Ovary (tissue), 10 donors: ENCODE data around the gene CRYBA2. TPM values are rescaled to one million over a fixed set of nuclear protein-coding genes. Genes with fewer than 3 reads are reported as not detected.
A peak's percentile ranks its signal among the peaks of the same experiment; 100 is the strongest.

Experiments
- DNase-seq, 5 donors: peaks; one replicate each; pipeline ENCODE4 v3.0.0-alpha.2; 2019 to 2020
- H3K27ac ChIP-seq, 2 donors: fragments of 200-600 bp; one replicate each; pipeline versions ENCODE4 v1.5.1 to v1.8.0; 2019 to 2022
- H3K27me3 ChIP-seq: fragments of 200-600 bp; one replicate; pipeline ENCODE4 v1.8.0; 2022
- H3K36me3 ChIP-seq: fragments of 200-600 bp; sonication (generic); one replicate; pipeline ENCODE4 v1.5.1; 2019
- H3K4me1 ChIP-seq: one replicate; pipeline ENCODE4 v1.8.1; 2013; ENCODE audit warnings: mild to moderate bottlenecking, moderate library complexity; ENCODE audit not compliant: insufficient read depth
- H3K4me3 ChIP-seq: fragments of 200-600 bp; sonication (generic); one replicate; pipeline ENCODE4 v1.5.1; 2017
- H3K9me3 ChIP-seq, 2 donors: fragments of 200-600 bp in 1 of 2; sonication (generic) in 1 of 2; one replicate each; pipeline versions ENCODE4 v1.5.1 to v1.8.1; 2013 to 2019; ENCODE audit warnings: mild to moderate bottlenecking in 1 of 2, moderate library complexity in 1 of 2
- EP300 ChIP-seq: sonication (generic); formaldehyde crosslinking; IDR thresholded peaks from one replicate; pipeline ENCODE4 v1.6.1; 2017; ENCODE audit warnings: antibody characterized with exemption
- POLR2A ChIP-seq: fragments of 450-650 bp; IDR thresholded peaks from one replicate; pipeline ENCODE4 v1.6.1; 2017; ENCODE audit warnings: antibody characterized with exemption, mild to moderate bottlenecking, moderate library complexity
- WGBS, 3 donors: extraction: QIAGEN DNeasy Blood & Tissue Kit in 1 of 3; methylation state at CpG; one replicate each; pipeline versions ENCODE4 v1.1.5 to v1.1.7; 2013 to 2017; 5-methylcytosine and 5-hydroxymethylcytosine counted together
- intact Hi-C, 4 donors: fragments of 100-400 bp; cut with DNase I; formaldehyde crosslinking; loops; one replicate each; pipeline versions ENCODE4 v1.11.0 to v1.15.1; 2022 to 2023
- long read RNA-seq, 3 donors: library from polyadenylated mRNA in 2 of 3; unstranded in 2 of 3; transcript quantifications; one replicate each; pipeline ENCODE4 v2.0.0 and lab custom pipeline, GENCODE V29; 2021 to 2026
- polyA plus RNA-seq, 2 donors: library from polyadenylated mRNA; stranded (reverse); fragments of 200-250 nt in 1 of 2; fragments of 350-450 nt in 1 of 2; fragmentation: Illumina TruSeq in 1 of 2; extraction: RNeasy Lipid Tissue Mini Kit (QIAGEN cat#74804) in 1 of 2; gene quantifications; one replicate each; pipeline ENCODE4 v1.2.3, GENCODE V29; 2013 to 2014
- total RNA-seq, 7 donors: library from RNA; depleted of rRNA in 2 of 7; stranded (reverse); fragments of >200 nt in 2 of 7; fragmentation: NEBNext Ultra II Directional in 3 of 7; extraction: Animal tissue kit (Norgen Biotek cat#: 25700) in 3 of 7; gene quantifications; one replicate each; pipeline versions ENCODE4 v1.1.0 to v1.2.4, GENCODE V29; 2016 to 2023
- TF ChIP-seq, protein P1 (sequence below), 3 donors: fragments of 450-650 bp in 2 of 3; fragments of 200-600 bp in 1 of 3; IDR thresholded peaks; one replicate each; pipeline versions ENCODE4 v1.5.1 to v1.8.0; 2016 to 2022; ENCODE audit warnings: antibody characterized with exemption in 3 of 3, mild to moderate bottlenecking in 1 of 3
- donor health status: DM: no; HTN: no; CAD: no; lungs with moderate emphysema.
- donor health status: DM: no; HTN: no; CAD: no.
- donor health status: Bipolar disorder and iron deficiency.
- donor health status: DM: yes; HTN: yes; CAD: no.
- donor health status: DM: no; HTN: no; CAD: no.
- donor health status: DM: yes; HTN: yes; CAD: no.

The CRYBA2 gene, protein sequence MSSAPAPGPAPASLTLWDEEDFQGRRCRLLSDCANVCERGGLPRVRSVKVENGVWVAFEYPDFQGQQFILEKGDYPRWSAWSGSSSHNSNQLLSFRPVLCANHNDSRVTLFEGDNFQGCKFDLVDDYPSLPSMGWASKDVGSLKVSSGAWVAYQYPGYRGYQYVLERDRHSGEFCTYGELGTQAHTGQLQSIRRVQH
- total RNA-seq = not detected
- not detected for polyA plus RNA-seq
- long read RNA-seq, donor 1 = 0 reads
- long read RNA-seq, donor 2 = 0 reads
- long read RNA-seq, donor 3 = 0 reads

DNA sequence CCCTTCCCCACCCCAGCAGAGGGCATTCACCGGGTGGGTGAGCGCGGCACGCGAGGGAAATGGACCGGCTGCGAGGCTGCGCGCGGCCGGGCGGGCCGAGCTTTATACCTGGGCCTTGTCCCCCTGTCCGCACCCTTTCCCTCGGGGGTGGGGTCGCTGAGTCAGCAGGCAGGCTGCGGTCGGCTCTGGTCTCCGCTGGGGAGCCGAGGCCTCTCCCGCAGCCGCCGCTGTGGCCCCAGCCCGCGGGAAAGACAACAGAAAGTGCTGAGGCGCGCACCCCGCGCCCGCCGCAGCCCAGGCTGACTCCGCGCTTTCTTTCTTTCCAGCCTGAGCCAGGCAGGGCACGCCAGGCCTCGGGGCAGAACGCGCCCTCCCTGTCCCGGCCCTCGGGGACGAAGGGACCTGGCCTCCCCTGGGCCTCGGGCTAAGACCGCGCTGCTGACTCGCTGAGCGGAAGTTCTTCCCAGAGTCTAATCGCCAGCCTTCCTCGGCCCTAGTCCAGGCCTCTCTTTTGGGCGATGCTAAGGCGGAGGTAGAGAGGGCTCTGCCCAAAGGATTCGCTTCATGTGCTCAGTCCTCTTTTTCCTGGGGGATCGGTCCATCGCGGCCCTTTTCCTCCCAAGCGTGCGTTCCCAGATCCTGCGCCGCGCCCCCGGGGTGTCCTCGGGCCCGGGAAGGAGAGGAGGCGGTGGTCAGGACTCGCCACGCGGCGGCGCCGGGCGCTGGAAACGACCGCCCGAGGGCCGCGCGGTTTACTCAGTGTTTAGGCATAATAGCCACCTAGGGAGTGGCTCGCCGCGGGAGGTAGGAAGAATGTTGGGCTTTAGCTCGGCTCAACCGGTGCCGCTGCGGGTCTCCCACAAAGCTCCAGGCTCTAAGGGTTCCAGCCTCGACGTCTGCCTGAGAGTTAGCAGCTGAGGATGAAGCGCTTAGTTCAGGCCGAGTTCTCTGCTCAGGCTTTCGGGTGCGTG lies at the start of gene CRYBA2:
TSS of gene CRYBA2 (minus strand) at position 78 of the 971 bp plus-strand sequence. CDS start 246 bp downstream, outside the sequence.
- Histone ChIP-seq H3K9me3 (no peaks in the 10 kb centered on the region), H3K4me1 (peaks cover 2% of the 10 kb centered on the region), H3K4me3 (no peak within 1 kb of the TSS), H3K27me3 (peaks cover 7% of the 10 kb centered on the region), H3K36me3 (no peaks in the 10 kb centered on the region), H3K27ac (no peak within 1 kb of the TSS)
- TF ChIP-seq, protein P1, sequence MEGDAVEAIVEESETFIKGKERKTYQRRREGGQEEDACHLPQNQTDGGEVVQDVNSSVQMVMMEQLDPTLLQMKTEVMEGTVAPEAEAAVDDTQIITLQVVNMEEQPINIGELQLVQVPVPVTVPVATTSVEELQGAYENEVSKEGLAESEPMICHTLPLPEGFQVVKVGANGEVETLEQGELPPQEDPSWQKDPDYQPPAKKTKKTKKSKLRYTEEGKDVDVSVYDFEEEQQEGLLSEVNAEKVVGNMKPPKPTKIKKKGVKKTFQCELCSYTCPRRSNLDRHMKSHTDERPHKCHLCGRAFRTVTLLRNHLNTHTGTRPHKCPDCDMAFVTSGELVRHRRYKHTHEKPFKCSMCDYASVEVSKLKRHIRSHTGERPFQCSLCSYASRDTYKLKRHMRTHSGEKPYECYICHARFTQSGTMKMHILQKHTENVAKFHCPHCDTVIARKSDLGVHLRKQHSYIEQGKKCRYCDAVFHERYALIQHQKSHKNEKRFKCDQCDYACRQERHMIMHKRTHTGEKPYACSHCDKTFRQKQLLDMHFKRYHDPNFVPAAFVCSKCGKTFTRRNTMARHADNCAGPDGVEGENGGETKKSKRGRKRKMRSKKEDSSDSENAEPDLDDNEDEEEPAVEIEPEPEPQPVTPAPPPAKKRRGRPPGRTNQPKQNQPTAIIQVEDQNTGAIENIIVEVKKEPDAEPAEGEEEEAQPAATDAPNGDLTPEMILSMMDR (IDR thresholded peaks at IDR 0.05) = no peak
- TF ChIP-seq EP300 (no peak), POLR2A (no peak)
- 1% methylated on average over 76 to 88 of the region's 88 CpGs for WGBS, 3 donors
- intact Hi-C loops = loop anchor here in 1 of 4 donors (10.0 kb wide), 1 partner anchor 161 kb away; no protein-coding TSS in a partner anchor
- no peak for DNase-seq

DNA sequence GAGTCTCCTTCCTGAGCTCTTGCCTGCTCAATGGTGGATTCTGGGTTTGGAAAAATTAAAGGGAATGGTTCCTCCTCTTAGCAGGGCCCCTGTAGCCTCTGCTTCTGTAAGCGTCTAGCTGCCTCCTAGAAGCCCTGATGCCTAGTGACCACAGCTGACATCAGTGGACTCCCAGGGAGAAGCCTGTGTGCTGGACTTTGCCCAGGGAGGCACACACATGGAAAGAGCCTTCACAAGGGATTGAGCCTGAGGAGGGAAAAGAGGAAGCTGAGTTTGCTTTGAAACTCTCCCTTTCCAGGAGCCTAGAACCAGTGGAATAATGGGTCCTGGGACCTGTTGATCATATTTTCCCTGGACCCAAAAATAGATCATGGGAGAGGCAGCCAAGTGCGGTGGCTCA lies 49.5 kb upstream of the CRYBA2 start:
- no peak overlapping the region for H3K27ac ChIP-seq
- no peak for DNase-seq
- WGBS, 3 donors = 66 to 75% (median 69%) methylated on average over 2 of the region's 2 CpGs
- intact Hi-C loops = no loop called here
- no peaks in the 10 kb centered on the region for H3K9me3 ChIP-seq
- no peaks in the 10 kb centered on the region for H3K36me3 ChIP-seq
- TF ChIP-seq EP300 (no peak), POLR2A (no peak)
- TF ChIP-seq, protein P1 (IDR thresholded peaks at IDR 0.05) = no peak
- H3K4me3 ChIP-seq = no peak overlapping the region
- no peaks in the 10 kb centered on the region for H3K27me3 ChIP-seq
- no peaks in the 10 kb centered on the region for H3K4me1 ChIP-seq

DNA sequence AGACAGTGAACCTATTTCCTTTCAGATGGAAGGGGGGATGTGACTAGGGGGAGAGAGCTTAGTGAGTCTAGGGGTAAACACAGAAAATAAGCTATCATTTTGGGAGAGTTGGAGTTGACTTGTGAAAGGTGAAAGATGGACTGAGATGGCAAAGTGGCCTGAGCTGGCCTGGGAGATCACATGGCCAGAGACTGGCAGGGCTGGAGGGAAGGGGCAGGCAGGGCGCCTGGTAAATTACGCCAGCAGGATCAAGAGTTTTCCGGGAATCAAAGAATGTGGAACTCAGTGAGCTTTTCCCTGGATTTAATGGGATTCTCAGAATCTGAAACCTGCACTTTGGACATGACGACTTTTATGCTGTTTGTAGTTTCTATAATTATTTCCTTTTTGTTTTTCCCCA lies 48.9 kb upstream of the CRYBA2 start:
- 74 to 78% (median 75%) methylated on average over 4 of the region's 4 CpGs for WGBS, 3 donors

DNA sequence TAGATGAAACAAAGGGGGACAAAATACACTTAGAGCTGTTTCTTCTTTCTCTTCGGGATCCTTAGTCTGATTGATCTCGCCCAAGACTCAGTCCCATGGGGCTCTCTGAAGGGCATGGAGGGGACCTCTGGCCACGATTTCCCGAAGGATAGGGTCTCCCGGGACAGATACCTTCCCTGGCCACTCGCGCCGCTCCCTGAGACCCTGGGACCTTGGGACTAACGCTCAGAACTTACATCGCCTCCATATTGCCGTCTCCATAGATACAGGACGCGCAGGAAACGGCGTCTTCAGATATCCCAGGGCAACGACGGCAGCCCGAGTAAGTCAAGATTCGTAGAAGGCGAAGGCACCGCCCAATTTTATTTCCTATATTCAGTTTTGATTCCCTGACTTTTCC lies 48.0 kb upstream of the CRYBA2 start, which contains the start of gene CFAP65:
TSS of gene CFAP65 (minus strand) at position 265 of the 400 bp plus-strand sequence. CDS start 2,468 bp downstream, outside the sequence.
- peak in 1 of 5 donors; percentile 59 for DNase-seq
- Histone ChIP-seq H3K36me3 (no peaks in the 10 kb centered on the region), H3K4me3 (no peak within 1 kb of the TSS), H3K27me3 (no peaks in the 10 kb centered on the region), H3K4me1 (no peaks in the 10 kb centered on the region), H3K27ac (no peak within 1 kb of the TSS), H3K9me3 (no peaks in the 10 kb centered on the region)
- no peak for TF ChIP-seq EP300
- no peak for TF ChIP-seq POLR2A
- TF ChIP-seq, protein P1 (IDR thresholded peaks at IDR 0.05) = no peak
- intact Hi-C loops = no loop called here
- 1 to 2% (median 1%) methylated on average over 21 of the region's 21 CpGs for WGBS, 3 donors

More for the DNA sequence above, 48.9 kb upstream of the CRYBA2 start:
- Histone ChIP-seq H3K4me3 (no peak overlapping the region), H3K4me1 (no peaks in the 10 kb centered on the region), H3K36me3 (no peaks in the 10 kb centered on the region), H3K27me3 (no peaks in the 10 kb centered on the region), H3K9me3 (no peaks in the 10 kb centered on the region), H3K27ac (no peak overlapping the region)
- TF ChIP-seq POLR2A = no peak
- TF ChIP-seq EP300 = no peak
- TF ChIP-seq, protein P1 (IDR thresholded peaks at IDR 0.05) = no peak
- no peak for DNase-seq
- intact Hi-C loops = no loop called here
